Uterus (tissue), 2 donors: ENCODE results near the gene SIK1.
"Not testable (repeated sequence)": the region's sequence is repeated elsewhere in the genome, so short reads cannot be mapped to it uniquely, and the experiment has no call there.

Experiments used
- POLR2A ChIP-seq, 2 donors: fragments of 450-650 bp; IDR thresholded peaks; one replicate each; pipeline ENCODE4 v1.6.1; 2016; ENCODE audit warnings: antibody characterized with exemption in 2 of 2, mild to moderate bottlenecking in 1 of 2, moderate library complexity in 1 of 2
- TF ChIP-seq, protein P1 (sequence below), 4 experiments: fragments of 200-600 bp in 2 of 4; fragments of 450-650 bp in 2 of 4; sonication (generic) in 2 of 4; IDR thresholded peaks; one replicate each; pipeline ENCODE4 v1.5.1; 2016 to 2019; ENCODE audit warnings: antibody characterized with exemption in 4 of 4, mild to moderate bottlenecking in 2 of 4, moderate library complexity in 1 of 4

DNA sequence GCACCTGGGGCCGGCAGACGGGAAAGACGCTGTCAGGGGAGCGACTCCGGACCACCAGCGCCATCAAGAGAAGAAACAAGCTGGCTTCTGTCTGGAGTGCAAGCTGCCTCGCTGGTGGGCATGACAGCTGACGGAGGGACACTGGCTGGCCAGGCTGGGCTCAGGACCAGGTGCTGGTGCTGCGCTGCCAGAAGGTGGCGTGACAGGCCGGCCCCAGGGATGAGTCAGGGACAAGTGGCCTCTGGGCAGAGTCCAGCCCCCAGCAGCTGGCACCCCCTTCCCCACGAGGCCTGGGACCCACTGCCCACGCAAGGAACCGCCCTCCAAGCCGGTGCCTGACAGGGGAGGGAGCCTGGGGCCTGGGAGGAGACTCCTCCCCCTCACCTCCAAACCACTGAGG is 7.5 kb downstream of the SIK1 start:
- TF ChIP-seq, protein P1, sequence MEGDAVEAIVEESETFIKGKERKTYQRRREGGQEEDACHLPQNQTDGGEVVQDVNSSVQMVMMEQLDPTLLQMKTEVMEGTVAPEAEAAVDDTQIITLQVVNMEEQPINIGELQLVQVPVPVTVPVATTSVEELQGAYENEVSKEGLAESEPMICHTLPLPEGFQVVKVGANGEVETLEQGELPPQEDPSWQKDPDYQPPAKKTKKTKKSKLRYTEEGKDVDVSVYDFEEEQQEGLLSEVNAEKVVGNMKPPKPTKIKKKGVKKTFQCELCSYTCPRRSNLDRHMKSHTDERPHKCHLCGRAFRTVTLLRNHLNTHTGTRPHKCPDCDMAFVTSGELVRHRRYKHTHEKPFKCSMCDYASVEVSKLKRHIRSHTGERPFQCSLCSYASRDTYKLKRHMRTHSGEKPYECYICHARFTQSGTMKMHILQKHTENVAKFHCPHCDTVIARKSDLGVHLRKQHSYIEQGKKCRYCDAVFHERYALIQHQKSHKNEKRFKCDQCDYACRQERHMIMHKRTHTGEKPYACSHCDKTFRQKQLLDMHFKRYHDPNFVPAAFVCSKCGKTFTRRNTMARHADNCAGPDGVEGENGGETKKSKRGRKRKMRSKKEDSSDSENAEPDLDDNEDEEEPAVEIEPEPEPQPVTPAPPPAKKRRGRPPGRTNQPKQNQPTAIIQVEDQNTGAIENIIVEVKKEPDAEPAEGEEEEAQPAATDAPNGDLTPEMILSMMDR (IDR thresholded peaks at IDR 0.05) = not testable (repeated sequence)
- not testable (repeated sequence) for TF ChIP-seq POLR2A (IDR thresholded peaks at IDR 0.05)
